Panc1 (cell line): ENCODE results near the gene P2RY2. TPM values are rescaled to one million over a fixed set of nuclear protein-coding genes. Genes with fewer than 3 reads are reported as not detected.
"Not testable (repeated sequence)": the region's sequence is repeated elsewhere in the genome, so short reads cannot be mapped to it uniquely, and the experiment has no call there.

ENCODE experiments used
- ATAC-seq: fragments of 200-7000 bp; cut with Tn5 transposase; 2 replicates; pipeline ENCODE4 v1.9.1; 2020; ENCODE audit warnings: mild to moderate bottlenecking, moderate library complexity
- BruUV-seq: library from RNA; stranded (reverse); fragments of 400-500 nt; replicated peaks from 2 replicates; lab custom pipeline; 2021; lab: Mats Ljungman, UMichigan
- CTCF ChIA-PET: fragments of 300-600 bp; sonication (Branson Sonifier 250); formaldehyde crosslinking; loops from one replicate; lab custom pipeline; 2022; ENCODE audit warnings: antibody characterized with exemption; lab: Charles Lee
- POLR2A ChIA-PET: fragments of 300-600 bp; sonication (Branson Sonifier 250); formaldehyde crosslinking; loops from one replicate; lab custom pipeline; 2022; ENCODE audit warnings: antibody characterized with exemption; lab: Charles Lee
- DNase-seq: peaks from one replicate; pipeline ENCODE4 v3.0.0-alpha.2; 2010; ENCODE audit warnings: low read depth, low spot score
- H3K27ac ChIP-seq: 2 replicates; pipeline ENCODE4 v1.5.1; 2011; ENCODE audit warnings: mild to moderate bottlenecking, low read length, inconsistent platforms
- H3K27me3 ChIP-seq: fragments of 200-500 bp; sonication (Bioruptor generic); 2 replicates; pipeline ENCODE4 v1.6.0; 2014; ENCODE audit warnings: low read length, inconsistent platforms; ENCODE audit not compliant: control insufficient read depth, insufficient read depth
- H3K36me3 ChIP-seq: fragments of 200-500 bp; sonication (Bioruptor generic); 2 replicates; pipeline ENCODE4 v1.5.1; 2014; ENCODE audit warnings: inconsistent platforms, mild to moderate bottlenecking, low read length, moderate library complexity; ENCODE audit not compliant: control insufficient read depth, insufficient read depth
- H3K4me1 ChIP-seq: 2 replicates; pipeline ENCODE4 v1.5.1; 2011; ENCODE audit warnings: inconsistent platforms, mild to moderate bottlenecking, low read length, moderate library complexity; ENCODE audit not compliant: control insufficient read depth, insufficient read depth
- H3K4me3 ChIP-seq, 2 experiments: 2 replicates each; pipeline ENCODE4 v1.5.1; 2011 to 2012; ENCODE audit warnings: low read depth in 2 of 2, low read length in 2 of 2, mild to moderate bottlenecking in 2 of 2, inconsistent platforms in 1 of 2, moderate library complexity in 1 of 2
- H3K9me3 ChIP-seq: fragments of 200-500 bp; sonication (Bioruptor generic); 2 replicates; pipeline ENCODE4 v1.5.1; 2014; ENCODE audit warnings: low read depth, mild to moderate bottlenecking, inconsistent platforms, low read length, moderate library complexity; ENCODE audit not compliant: control insufficient read depth, insufficient read depth
- POLR2AphosphoS5 ChIP-seq: IDR thresholded peaks from 2 replicates; pipeline ENCODE4 v1.6.1; 2012; ENCODE audit warnings: mild to moderate bottlenecking, low read depth, low read length, moderate library complexity
- SIN3A ChIP-seq: IDR thresholded peaks from 2 replicates; pipeline ENCODE4 v1.6.1; 2012; ENCODE audit warnings: low read depth, mild to moderate bottlenecking, low read length, moderate library complexity, borderline replicate concordance; ENCODE audit not compliant: insufficient read depth
- TCF7L2 ChIP-seq: IDR thresholded peaks from 2 replicates; pipeline ENCODE4 v1.6.1; 2011; ENCODE audit warnings: mild to moderate bottlenecking, low read depth, low read length, inconsistent platforms
- in situ Hi-C: cut with HindIII; loops from 2 replicates; pipeline ENCODE4 v1.10.0; 2016; ENCODE audit warnings: low sequenced_read_pairs, low pct_unique_long_range_greater_than_20kb
- intact Hi-C: fragments of 100-400 bp; cut with micrococcal nuclease; formaldehyde crosslinking; loops from one replicate; pipeline ENCODE4 v1.10.0; 2022; ENCODE audit not compliant: unreplicated experiment
- total RNA-seq: library from RNA; stranded (reverse); gene quantifications from one replicate; pipeline ENCODE4 v1.2.1, GENCODE V29; 2021; ENCODE audit not compliant: unreplicated experiment
- TF ChIP-seq, protein P1 (sequence below): fragments of 450-650 bp; IDR thresholded peaks from 2 replicates; pipeline ENCODE4 v1.5.1; 2017; ENCODE audit warnings: mild to moderate bottlenecking
- TF ChIP-seq, protein P2 (sequence below), 2 experiments: IDR thresholded peaks; 2 replicates each; pipeline ENCODE4 v1.6.1; 2011 to 2012; ENCODE audit warnings: low read depth in 2 of 2, control low read depth in 1 of 2, low read length in 1 of 2, mild to moderate bottlenecking in 1 of 2, moderate library complexity in 1 of 2; ENCODE audit not compliant: insufficient read depth in 1 of 2

P2RY2 gene
- total RNA-seq, 1 experiment from 2014 or later: 2.4 TPM

DNA sequence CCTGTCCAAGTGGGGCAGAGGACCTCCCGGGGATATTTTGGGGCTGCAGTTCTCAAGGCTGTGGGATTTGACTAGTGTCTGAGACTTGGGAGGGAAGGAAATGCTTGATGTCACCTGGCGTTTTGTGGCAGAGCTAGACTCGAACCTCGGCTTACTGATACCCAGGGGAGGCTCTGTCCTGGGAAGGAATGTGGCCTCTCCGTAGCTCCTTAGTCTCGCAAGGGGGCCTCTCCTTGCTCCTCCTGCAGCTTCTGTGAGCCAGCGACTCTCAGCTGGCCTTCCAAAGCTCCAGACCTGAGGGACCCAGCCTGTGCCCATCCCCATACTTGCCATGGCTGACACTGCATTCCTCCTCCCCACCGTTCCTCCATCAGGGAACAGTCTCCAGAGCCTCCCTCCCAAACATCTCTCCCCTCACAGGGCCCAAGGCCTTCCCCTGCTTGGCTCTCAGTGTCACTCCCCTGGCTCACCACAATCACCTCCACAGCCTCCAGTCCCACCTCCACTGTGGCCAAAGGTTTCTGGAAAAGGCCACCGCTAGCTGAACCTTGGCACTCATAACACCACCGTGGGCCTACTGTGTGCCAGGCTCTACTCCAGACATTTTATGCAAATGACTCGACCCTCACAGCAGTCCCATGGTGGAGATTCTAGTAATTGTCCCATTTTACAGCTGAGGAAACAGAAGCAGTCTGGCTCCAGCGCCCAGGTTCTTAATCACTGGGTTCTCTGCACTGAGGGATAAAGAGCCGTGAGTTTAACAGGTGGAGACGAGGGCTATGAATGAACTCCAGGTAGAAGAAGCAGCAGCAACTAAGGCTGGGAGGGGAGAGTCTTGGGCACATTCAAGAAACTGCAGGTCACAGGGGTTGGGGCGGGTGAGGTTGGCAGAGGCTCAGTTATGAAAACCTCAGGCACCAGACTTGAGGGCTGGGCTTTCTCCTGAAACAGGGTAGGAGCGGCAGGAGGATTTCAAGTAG, 12.1 kb downstream of the P2RY2 start:
- no TSS peak for BruUV-seq

DNA sequence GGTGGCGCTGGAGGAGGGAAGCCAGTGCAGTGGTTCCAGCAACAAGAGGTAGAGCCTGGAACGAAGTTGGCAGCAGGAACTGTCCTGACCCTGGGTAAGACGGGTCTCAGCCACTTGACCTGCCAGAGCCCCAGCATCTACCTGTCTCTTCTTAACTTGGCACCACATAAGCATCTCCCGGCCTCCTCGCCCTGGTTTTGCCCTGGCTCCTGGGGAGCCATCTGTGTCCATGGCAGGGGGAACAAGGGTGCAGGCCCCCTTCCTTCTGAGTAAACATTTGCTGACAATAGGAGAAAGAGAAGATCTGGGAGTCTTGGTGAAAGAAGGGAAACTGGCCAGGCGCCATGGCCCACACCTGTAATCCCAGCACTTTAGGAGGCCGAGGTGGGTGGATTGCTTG, 12.8 kb downstream of the P2RY2 start:
- Histone ChIP-seq H3K4me3 (no peak overlapping the region), H3K27me3 (no peaks in the 10 kb centered on the region), H3K9me3 (no peaks in the 10 kb centered on the region), H3K27ac (no peak overlapping the region), H3K4me1 (no peaks in the 10 kb centered on the region), H3K36me3 (no peaks in the 10 kb centered on the region)
- in situ Hi-C loops: no loop called here
- CTCF ChIA-PET: no interaction called here
- no peak for TF ChIP-seq POLR2AphosphoS5
- TF ChIP-seq, protein P1, sequence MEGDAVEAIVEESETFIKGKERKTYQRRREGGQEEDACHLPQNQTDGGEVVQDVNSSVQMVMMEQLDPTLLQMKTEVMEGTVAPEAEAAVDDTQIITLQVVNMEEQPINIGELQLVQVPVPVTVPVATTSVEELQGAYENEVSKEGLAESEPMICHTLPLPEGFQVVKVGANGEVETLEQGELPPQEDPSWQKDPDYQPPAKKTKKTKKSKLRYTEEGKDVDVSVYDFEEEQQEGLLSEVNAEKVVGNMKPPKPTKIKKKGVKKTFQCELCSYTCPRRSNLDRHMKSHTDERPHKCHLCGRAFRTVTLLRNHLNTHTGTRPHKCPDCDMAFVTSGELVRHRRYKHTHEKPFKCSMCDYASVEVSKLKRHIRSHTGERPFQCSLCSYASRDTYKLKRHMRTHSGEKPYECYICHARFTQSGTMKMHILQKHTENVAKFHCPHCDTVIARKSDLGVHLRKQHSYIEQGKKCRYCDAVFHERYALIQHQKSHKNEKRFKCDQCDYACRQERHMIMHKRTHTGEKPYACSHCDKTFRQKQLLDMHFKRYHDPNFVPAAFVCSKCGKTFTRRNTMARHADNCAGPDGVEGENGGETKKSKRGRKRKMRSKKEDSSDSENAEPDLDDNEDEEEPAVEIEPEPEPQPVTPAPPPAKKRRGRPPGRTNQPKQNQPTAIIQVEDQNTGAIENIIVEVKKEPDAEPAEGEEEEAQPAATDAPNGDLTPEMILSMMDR: no peak
- TF ChIP-seq, protein P2, sequence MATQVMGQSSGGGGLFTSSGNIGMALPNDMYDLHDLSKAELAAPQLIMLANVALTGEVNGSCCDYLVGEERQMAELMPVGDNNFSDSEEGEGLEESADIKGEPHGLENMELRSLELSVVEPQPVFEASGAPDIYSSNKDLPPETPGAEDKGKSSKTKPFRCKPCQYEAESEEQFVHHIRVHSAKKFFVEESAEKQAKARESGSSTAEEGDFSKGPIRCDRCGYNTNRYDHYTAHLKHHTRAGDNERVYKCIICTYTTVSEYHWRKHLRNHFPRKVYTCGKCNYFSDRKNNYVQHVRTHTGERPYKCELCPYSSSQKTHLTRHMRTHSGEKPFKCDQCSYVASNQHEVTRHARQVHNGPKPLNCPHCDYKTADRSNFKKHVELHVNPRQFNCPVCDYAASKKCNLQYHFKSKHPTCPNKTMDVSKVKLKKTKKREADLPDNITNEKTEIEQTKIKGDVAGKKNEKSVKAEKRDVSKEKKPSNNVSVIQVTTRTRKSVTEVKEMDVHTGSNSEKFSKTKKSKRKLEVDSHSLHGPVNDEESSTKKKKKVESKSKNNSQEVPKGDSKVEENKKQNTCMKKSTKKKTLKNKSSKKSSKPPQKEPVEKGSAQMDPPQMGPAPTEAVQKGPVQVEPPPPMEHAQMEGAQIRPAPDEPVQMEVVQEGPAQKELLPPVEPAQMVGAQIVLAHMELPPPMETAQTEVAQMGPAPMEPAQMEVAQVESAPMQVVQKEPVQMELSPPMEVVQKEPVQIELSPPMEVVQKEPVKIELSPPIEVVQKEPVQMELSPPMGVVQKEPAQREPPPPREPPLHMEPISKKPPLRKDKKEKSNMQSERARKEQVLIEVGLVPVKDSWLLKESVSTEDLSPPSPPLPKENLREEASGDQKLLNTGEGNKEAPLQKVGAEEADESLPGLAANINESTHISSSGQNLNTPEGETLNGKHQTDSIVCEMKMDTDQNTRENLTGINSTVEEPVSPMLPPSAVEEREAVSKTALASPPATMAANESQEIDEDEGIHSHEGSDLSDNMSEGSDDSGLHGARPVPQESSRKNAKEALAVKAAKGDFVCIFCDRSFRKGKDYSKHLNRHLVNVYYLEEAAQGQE (IDR thresholded peaks at IDR 0.05; ENCODE audit: insufficient read depth in 1 of 2, low read depth in 2 of 2, low read length in 1 of 2): no peak
- no peak for TF ChIP-seq TCF7L2
- no peak for TF ChIP-seq SIN3A
- intact Hi-C loops: no loop called here
- ATAC-seq (no peak), DNase-seq (no peak)
- BruUV-seq: no TSS peak
- POLR2A ChIA-PET: no interaction called here

More for the DNA sequence above, 12.1 kb downstream of the P2RY2 start:
- in situ Hi-C loops: no loop called here
- H3K27ac ChIP-seq: no peak overlapping the region
- ChIA-PET CTCF (no interaction called here), POLR2A (no interaction called here)
- no peak overlapping the region for H3K4me3 ChIP-seq
- no peaks in the 10 kb centered on the region for H3K4me1 ChIP-seq
- TF ChIP-seq, protein P1: no peak
- no peak for TF ChIP-seq POLR2AphosphoS5
- no peak for TF ChIP-seq TCF7L2
- TF ChIP-seq, protein P2 (IDR thresholded peaks at IDR 0.05; ENCODE audit: insufficient read depth in 1 of 2, low read depth in 2 of 2, low read length in 1 of 2): no peak
- TF ChIP-seq SIN3A: no peak
- H3K27me3 ChIP-seq: no peaks in the 10 kb centered on the region
- ATAC-seq (no peak), DNase-seq (no peak)
- H3K9me3 ChIP-seq: no peaks in the 10 kb centered on the region
- H3K36me3 ChIP-seq: no peaks in the 10 kb centered on the region
- intact Hi-C loops: no loop called here

DNA sequence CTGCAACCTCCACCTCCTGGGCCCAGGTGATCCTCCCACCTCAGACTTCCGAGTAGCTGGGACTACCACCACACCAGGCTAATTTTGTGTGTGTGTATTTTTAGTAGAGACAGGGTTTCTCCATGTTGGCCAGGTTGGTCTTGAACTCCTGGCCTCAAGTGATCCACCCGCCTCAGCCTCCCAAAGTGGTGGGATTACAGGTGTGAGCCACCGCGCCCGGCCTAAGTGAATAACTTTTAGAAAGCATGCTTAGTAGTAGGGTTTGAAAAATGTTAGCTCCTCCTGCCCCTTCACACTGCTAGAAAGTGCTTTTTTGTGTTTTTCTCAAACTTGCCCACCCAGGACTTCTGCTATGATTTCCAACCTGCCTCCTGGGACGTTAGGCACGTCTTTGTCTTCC, 14.4 kb downstream of the P2RY2 start:
- CTCF ChIA-PET: interaction anchor here (0.6 kb wide), 1 partner anchor 439 kb away, joined by 3 read pairs; no protein-coding TSS in a partner anchor
- H3K36me3 ChIP-seq, POLR2A ChIA-PET, BruUV-seq, in situ Hi-C loops, H3K9me3 ChIP-seq, H3K4me3 ChIP-seq, H3K4me1 ChIP-seq, DNase-seq, ATAC-seq, intact Hi-C loops, H3K27ac ChIP-seq, H3K27me3 ChIP-seq: not testable (repeated sequence)
